ENCODE measurements around the gene FRMD4B.

DNA sequence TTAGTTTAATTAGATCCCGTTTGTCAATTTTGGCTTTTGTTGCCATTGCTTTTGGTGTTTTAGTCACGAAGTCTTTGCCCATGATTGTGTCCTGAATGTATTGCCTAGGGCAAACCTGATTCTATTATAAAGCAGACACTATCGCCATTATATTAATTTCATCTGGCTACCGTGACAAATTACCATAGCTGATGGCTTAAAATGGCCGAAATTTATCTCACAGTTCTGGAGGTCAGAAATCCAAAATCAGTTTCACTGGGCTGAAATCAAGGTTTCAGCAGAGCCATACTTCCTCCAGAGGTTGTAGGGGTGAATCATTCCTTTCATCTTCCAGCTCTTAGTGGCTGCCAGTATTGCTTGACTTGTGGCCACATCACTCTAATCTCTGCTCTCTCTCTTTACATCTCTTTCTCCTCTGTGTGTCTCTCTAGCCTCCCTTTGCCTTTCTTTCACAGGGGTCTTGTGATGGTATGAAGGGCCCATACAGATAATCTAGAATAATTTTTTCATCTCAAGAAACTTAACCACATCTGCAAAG lies 31.7 kb upstream of the FRMD4B start:
- TF ChIP-seq MAZ (IDR thresholded peaks at IDR 0.05; ENCODE audit: borderline replicate concordance, low read depth, low read length) (no peak), RCOR1 (IDR thresholded peaks at IDR 0.05; ENCODE audit: low read depth, low read length) (no peak), POLR2A (IDR thresholded peaks at IDR 0.05; ENCODE audit: low read length) (no peak), MYC (IDR thresholded peaks at IDR 0.05; ENCODE audit: borderline replicate concordance, low read length) (no peak), FOSL2 (IDR thresholded peaks at IDR 0.05) (no peak), FOSL2 (CRISPR knock-in tag; IDR thresholded peaks at IDR 0.05) (no peak), JUN (IDR thresholded peaks at IDR 0.05) (no peak), EP300 (IDR thresholded peaks at IDR 0.05) (no peak), BHLHE40 (IDR thresholded peaks at IDR 0.05; ENCODE audit: low read depth, low read length) (no peak)
- TF ChIP-seq, protein P1, sequence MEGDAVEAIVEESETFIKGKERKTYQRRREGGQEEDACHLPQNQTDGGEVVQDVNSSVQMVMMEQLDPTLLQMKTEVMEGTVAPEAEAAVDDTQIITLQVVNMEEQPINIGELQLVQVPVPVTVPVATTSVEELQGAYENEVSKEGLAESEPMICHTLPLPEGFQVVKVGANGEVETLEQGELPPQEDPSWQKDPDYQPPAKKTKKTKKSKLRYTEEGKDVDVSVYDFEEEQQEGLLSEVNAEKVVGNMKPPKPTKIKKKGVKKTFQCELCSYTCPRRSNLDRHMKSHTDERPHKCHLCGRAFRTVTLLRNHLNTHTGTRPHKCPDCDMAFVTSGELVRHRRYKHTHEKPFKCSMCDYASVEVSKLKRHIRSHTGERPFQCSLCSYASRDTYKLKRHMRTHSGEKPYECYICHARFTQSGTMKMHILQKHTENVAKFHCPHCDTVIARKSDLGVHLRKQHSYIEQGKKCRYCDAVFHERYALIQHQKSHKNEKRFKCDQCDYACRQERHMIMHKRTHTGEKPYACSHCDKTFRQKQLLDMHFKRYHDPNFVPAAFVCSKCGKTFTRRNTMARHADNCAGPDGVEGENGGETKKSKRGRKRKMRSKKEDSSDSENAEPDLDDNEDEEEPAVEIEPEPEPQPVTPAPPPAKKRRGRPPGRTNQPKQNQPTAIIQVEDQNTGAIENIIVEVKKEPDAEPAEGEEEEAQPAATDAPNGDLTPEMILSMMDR (IDR thresholded peaks at IDR 0.05), result no peak
- TF ChIP-seq, protein P2, sequence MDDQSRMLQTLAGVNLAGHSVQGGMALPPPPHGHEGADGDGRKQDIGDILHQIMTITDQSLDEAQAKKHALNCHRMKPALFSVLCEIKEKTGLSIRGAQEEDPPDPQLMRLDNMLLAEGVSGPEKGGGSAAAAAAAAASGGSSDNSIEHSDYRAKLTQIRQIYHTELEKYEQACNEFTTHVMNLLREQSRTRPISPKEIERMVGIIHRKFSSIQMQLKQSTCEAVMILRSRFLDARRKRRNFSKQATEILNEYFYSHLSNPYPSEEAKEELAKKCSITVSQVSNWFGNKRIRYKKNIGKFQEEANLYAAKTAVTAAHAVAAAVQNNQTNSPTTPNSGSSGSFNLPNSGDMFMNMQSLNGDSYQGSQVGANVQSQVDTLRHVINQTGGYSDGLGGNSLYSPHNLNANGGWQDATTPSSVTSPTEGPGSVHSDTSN (IDR thresholded peaks at IDR 0.05), result no peak
- TF ChIP-seq, protein P3, sequence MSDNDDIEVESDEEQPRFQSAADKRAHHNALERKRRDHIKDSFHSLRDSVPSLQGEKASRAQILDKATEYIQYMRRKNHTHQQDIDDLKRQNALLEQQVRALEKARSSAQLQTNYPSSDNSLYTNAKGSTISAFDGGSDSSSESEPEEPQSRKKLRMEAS (IDR thresholded peaks at IDR 0.05), result no peak
- TF ChIP-seq, protein P4, sequence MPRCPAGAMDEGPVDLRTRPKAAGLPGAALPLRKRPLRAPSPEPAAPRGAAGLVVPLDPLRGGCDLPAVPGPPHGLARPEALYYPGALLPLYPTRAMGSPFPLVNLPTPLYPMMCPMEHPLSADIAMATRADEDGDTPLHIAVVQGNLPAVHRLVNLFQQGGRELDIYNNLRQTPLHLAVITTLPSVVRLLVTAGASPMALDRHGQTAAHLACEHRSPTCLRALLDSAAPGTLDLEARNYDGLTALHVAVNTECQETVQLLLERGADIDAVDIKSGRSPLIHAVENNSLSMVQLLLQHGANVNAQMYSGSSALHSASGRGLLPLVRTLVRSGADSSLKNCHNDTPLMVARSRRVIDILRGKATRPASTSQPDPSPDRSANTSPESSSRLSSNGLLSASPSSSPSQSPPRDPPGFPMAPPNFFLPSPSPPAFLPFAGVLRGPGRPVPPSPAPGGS (IDR thresholded peaks at IDR 0.05), result no peak
- TF ChIP-seq, protein P5, sequence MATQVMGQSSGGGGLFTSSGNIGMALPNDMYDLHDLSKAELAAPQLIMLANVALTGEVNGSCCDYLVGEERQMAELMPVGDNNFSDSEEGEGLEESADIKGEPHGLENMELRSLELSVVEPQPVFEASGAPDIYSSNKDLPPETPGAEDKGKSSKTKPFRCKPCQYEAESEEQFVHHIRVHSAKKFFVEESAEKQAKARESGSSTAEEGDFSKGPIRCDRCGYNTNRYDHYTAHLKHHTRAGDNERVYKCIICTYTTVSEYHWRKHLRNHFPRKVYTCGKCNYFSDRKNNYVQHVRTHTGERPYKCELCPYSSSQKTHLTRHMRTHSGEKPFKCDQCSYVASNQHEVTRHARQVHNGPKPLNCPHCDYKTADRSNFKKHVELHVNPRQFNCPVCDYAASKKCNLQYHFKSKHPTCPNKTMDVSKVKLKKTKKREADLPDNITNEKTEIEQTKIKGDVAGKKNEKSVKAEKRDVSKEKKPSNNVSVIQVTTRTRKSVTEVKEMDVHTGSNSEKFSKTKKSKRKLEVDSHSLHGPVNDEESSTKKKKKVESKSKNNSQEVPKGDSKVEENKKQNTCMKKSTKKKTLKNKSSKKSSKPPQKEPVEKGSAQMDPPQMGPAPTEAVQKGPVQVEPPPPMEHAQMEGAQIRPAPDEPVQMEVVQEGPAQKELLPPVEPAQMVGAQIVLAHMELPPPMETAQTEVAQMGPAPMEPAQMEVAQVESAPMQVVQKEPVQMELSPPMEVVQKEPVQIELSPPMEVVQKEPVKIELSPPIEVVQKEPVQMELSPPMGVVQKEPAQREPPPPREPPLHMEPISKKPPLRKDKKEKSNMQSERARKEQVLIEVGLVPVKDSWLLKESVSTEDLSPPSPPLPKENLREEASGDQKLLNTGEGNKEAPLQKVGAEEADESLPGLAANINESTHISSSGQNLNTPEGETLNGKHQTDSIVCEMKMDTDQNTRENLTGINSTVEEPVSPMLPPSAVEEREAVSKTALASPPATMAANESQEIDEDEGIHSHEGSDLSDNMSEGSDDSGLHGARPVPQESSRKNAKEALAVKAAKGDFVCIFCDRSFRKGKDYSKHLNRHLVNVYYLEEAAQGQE (IDR thresholded peaks at IDR 0.05), result no peak

Data from A549 (cell line).